GM15510 (cell line): ENCODE results near the gene RAMP1.

Source experiments
- POLR2A ChIP-seq: IDR thresholded peaks from 3 replicates; pipeline ENCODE4 v1.6.1; 2011; ENCODE audit warnings: borderline replicate concordance; ENCODE audit not compliant: insufficient read length; ENCODE audit errors: extremely low read depth

RAMP1 gene

DNA sequence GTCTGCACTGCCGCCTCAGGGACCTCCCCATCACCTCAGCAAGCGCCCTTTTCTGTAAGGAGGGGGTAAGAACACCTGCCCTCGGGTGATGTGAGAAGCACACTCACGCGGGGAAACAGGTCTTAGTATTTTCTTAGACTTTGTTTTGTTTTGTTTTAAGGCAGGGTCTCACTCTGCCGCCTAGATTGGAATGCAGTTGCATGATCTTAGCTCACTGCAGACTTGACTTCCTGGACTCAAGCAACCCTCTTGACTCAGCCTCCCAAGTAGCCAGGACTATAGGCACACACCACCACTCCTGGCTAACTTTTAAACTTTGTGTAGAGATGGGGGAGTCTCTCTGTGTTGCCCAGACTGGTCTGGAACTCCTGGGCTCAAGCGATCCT is 37.1 kb downstream of the RAMP1 start:
- TF ChIP-seq POLR2A: no peak

GRCh38 chr2:237896956-237897355 is 37.5 kb downstream of the RAMP1 start:
- no peak for TF ChIP-seq POLR2A

DNA sequence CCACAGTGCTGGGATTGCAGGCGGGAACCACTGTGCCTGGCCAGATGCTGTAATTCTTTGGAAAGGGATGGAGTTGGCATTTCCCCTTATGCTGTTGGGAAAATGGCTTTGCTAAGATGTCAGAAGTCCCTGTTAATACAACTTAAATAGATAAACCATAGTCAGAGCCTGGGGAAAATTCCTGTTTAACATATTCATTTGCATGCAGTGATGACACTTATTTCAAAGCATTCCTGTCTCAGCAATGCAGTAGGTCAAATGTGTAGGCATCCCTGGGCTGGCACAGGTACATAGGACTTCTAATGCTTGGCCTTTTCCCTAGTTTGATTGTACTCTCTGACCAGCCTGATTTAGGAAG is 38.6 kb downstream of the RAMP1 start:
- no peak for TF ChIP-seq POLR2A

GRCh38 chr2:237900891-237901831 is 41.7 kb downstream of the RAMP1 start:
- TF ChIP-seq POLR2A: no peak

GRCh38 chr2:237901932-237902850 is 42.8 kb downstream of the RAMP1 start:
- no peak for TF ChIP-seq POLR2A

DNA sequence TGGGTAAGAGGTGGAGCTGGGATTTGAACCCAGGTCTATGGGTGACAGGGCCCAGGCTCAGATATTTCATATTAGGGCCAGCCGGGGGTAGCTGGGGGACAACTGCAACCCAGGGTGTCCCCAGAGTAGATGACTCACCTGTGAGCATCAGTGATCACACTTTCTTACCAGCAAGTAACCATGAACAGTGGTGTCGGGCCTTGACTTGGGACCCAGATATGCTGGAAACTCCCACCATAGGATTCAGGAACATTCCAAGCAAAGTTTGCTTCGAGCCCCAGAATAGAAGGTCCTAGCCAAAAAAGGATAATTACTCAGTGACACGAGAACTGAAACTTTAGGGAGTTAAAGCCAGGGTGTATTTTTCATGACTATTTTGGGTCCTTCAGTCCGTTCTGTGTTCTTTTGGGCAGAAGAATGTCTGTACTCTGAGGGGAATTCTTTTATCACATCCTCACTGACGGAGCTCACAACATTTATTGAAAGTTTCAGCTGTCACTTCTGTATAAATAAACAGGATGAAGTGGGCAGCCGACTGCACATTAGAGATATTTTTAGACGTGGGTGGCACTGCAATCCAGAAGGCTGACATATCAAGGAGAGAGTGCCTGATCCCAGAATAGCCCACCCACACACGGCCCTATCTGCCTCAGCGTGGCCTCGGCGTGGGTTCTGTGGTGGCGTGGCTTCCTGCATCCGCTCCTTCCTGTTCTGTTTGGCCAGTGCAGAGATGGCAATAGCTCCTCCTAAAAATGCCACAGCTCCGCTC is 45.6 kb downstream of the RAMP1 start:
- TF ChIP-seq POLR2A: no peak

DNA sequence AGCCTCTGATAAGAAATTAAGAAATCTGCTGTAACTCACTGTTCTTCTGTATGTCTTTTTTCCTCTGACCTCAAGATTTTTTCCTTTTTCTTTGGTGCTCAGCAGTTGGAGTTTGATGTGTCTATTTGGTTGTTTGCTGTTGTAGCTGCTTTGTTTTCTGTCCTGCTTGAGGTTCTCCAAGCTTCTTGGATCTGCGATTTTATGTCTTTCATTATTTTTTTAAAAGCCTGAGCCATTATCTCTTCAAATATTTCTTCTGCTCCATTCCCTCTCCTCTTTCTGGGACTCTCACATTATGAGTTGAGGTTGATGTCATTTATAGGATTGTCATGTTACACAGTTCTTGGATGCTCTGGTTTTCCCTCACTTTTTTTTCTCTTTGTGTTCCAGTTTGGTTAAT is 47.7 kb downstream of the RAMP1 start:
- no peak for TF ChIP-seq POLR2A

DNA sequence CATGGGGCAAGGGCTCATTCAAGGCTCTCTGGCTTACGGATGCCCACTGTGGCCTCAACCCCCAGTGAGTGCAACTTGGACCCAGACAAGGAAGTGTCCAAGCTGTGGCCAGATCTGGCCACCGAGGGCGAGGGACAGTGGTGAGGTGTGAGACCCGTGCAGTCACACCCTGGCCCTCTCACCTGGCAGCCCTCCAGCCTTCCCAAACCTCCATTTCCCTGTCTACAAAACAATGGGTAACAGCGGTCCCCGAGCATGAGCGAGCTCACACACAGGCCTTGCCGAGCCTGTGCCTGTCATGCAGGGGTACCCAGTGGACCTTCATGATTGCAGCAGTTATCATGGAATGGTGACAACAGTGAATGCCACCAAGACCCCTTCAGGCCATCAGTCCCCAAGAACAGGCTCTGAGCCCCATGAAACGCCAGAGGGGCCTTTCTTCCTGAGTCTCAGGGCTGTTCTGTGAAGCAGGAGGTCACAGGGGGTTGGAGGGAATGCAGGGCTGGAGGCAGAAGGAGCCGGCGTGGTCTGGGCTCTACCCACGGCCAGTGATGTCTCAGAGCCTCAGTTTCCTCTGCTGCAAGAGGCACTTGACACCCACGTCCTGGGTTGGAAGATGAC is 49.8 kb downstream of the RAMP1 start:
- TF ChIP-seq POLR2A: no peak

DNA sequence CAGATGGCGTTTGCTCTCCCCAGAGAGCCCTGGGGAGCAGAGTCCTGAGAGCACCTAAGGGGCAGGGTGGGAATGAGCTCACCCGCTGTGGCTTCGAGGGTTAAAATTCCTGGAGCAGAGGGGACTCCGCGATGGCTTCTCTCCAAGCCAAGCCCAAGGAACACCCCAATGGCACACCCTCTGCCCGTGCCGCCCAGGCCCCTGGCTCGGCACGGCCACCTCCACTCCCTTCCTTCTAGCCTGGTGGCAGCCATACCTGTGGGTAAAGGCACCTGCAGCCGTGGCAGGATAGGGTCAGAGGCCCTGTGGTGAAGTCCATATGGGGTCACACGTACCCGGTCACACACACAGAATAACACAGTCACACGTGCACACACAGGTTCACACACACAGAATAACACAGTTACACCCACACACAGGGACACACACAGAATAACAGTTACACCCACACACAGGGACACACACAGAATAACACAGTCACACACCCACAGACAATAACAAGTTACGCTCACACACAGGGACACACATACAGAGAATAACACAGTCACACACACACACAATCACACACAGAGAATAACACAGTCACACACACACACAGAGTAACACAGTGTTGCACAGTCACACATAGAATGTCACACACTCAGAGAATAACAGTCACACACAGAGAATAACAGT is 50.5 kb downstream of the RAMP1 start:
- TF ChIP-seq POLR2A: no peak

DNA sequence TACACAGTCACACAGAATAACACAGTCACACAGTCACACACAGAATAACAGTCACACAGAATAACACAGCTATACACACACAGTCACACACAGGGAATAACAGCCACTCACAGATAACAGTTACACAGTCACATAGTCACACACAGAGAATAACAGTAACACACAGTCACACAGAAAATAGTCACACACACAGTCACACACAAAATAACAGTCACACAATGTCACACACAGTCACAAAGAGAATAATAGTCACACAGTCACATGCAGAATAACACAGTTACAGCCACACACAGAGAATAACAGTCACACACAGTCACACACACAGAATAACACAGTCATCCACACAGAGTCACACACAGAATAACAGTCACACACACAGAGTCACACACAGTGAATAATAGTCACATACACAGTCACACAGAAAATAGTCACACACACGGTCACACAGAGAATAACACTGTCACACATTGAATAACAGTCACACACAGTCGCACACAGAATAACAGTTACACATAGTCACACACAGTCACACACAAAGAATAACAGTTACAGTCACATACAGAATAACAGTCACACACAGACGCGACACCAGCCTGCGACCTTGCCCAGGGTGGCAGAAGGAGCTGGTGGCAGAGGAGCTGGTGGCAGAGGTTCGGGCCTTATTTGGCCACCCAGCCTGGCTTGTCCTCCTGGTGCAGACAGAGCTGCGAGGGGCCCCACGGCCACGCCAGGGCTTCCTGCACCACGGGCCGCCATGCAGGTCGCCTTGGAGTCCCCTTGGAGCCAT is 51.3 kb downstream of the RAMP1 start:
- no peak for TF ChIP-seq POLR2A

- TF ChIP-seq POLR2A: no peak
Measured at GRCh38 chr2:237911363-237912017, 52.1 kb downstream of the RAMP1 start.
